HUES6 (cell line): ENCODE measurements around the gene ZNF775.

Source experiments
- H3K27ac ChIP-seq: 2 replicates; pipeline ENCODE4 v1.7.0; 2013; ENCODE audit warnings: low read depth, mild to moderate bottlenecking, low read length, inconsistent platforms
- H3K27me3 ChIP-seq: 2 replicates; pipeline ENCODE4 v1.6.1; 2013; ENCODE audit warnings: low read length; ENCODE audit not compliant: control insufficient read depth, insufficient read depth
- H3K36me3 ChIP-seq: 2 replicates; pipeline ENCODE4 v1.6.1; 2013; ENCODE audit warnings: low read length; ENCODE audit not compliant: control insufficient read depth, insufficient read depth
- H3K4me1 ChIP-seq: 2 replicates; pipeline ENCODE4 v1.6.1; 2013; ENCODE audit warnings: low read length; ENCODE audit not compliant: control insufficient read depth, insufficient read depth
- H3K4me3 ChIP-seq: 2 replicates; pipeline ENCODE4 v1.5.1; 2013; ENCODE audit warnings: low read depth, low read length
- H3K9ac ChIP-seq: one replicate; pipeline ENCODE4 v1.6.1; 2013; ENCODE audit warnings: mild to moderate bottlenecking, low read length
- H3K9me3 ChIP-seq: 2 replicates; pipeline ENCODE4 v1.6.1; 2013; ENCODE audit warnings: low read depth, low read length; ENCODE audit not compliant: control insufficient read depth, insufficient read depth

ZNF775 gene

GRCh38 chr7:150397346-150398107, 18.4 kb downstream of the ZNF775 start:
- H3K9ac ChIP-seq, result no peak overlapping the region
- no peak overlapping the region for H3K27ac ChIP-seq
- no peak overlapping the region for H3K4me3 ChIP-seq
- no peaks in the 10 kb centered on the region for H3K27me3 ChIP-seq
- H3K9me3 ChIP-seq, result no peaks in the 10 kb centered on the region
- H3K36me3 ChIP-seq, result peaks cover 21% of the 10 kb centered on the region
- peaks cover 68% of the 10 kb centered on the region for H3K4me1 ChIP-seq

DNA sequence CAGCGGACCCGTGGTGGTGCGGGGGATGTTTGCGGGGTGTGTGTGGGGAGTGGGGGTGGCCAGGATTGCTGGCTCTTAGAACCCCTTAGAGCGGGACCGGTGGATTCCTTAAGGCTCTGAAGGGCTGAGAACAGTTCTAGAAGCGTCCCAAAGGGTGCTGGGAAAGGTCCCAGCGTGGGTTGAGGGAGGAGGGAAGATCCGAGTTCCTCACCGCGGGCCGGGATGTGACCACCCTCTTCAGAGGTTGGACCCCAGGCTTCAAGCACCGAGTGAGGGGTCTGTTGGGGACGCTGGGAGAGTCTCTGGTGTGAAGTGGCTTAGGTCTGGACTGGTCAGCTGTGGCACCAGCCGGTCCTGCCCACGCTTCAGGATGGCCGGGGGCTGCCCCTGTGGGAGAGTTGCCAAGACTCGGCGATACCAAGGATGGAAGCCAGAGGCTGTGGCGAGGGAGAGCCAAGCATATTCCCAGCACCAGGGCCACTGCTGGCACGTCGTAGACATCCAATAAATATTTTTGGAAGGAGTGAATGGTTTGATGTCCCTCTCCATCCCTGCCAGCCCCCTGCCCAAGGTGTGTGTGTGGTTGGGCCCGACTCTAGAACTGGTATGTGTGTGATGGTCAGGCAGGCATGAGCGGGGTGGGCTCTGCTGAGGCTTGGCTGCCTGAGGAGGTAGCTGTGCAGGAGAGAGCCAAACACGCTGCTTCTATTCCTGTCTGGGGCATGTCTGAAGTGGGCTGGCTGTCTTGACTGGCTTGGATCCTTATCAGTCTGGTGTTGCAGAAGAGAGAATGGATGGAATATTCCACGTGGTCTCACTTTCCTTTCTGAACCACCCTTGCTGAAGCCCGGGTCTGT, 19.2 kb downstream of the ZNF775 start:
- H3K4me1 ChIP-seq, result peaks cover 72% of the 10 kb centered on the region
- no peaks in the 10 kb centered on the region for H3K9me3 ChIP-seq
- H3K9ac ChIP-seq, result no peak overlapping the region
- H3K4me3 ChIP-seq, result no peak overlapping the region
- peaks cover 21% of the 10 kb centered on the region for H3K36me3 ChIP-seq
- H3K27ac ChIP-seq, result 0 out of 2 replicates have a peak overlapping the region, but pooled peaks have one; percentile 18
- H3K27me3 ChIP-seq, result no peaks in the 10 kb centered on the region

GRCh38 chr7:150398965-150399320, 19.8 kb downstream of the ZNF775 start:
- H3K27ac ChIP-seq, result 0 out of 2 replicates have a peak overlapping the region, but pooled peaks have one; percentile 18
- H3K4me1 ChIP-seq, result peaks cover 73% of the 10 kb centered on the region
- H3K9ac ChIP-seq, result no peak overlapping the region
- H3K36me3 ChIP-seq, result peaks cover 21% of the 10 kb centered on the region
- H3K27me3 ChIP-seq, result no peaks in the 10 kb centered on the region
- H3K9me3 ChIP-seq, result no peaks in the 10 kb centered on the region
- no peak overlapping the region for H3K4me3 ChIP-seq

GRCh38 chr7:150399421-150400007, 20.4 kb downstream of the ZNF775 start:
- Histone ChIP-seq H3K36me3 (peaks cover 21% of the 10 kb centered on the region), H3K9ac (peak overlapping the region; percentile 70), H3K27me3 (no peaks in the 10 kb centered on the region), H3K9me3 (no peaks in the 10 kb centered on the region), H3K27ac (peak overlapping the region; percentile 96), H3K4me1 (peaks cover 74% of the 10 kb centered on the region), H3K4me3 (peak overlapping the region; percentile 19; the same call in 1 of the 2 replicates)

DNA sequence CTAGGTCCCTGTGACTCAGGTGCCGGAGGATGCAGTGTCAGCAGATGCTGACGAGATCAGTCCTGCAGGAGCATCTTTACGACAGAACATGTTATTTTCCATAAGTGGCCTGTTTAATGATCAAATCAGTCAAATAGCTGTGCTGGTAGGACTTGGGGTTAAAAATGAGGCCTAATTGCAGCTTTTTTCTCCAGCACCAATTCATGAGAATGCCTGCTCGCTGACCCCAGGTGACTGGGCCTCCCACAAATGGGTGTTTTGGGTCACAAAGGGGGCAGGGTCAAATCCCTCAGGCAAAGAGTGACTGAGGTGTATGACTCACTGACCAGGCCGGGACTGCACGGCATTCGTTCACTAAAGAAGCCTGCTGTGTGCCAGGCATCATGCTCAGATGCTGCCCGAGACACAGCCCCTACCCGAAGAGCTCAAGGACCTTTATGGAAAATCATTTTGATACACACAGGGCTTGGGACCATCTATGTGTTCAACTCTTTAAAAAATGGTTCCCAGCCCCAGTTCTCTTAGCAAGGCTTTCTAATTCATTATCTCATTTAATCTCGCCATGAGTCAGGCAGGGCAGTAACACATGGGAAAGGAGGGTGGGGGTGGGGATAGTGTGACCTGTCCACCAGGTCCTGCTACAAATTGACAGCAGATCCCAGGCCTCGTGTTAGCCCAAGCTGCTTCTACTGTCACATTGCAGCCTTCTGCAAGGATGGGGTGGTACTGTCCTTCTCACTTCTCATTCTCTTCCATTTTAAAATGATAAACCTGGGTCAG, 21.1 kb downstream of the ZNF775 start:
- no peaks in the 10 kb centered on the region for H3K9me3 ChIP-seq
- peak overlapping the region; percentile 96 for H3K27ac ChIP-seq
- peaks cover 73% of the 10 kb centered on the region for H3K4me1 ChIP-seq
- no peaks in the 10 kb centered on the region for H3K27me3 ChIP-seq
- H3K9ac ChIP-seq, result peak overlapping the region; percentile 70
- H3K4me3 ChIP-seq, result peak overlapping the region; percentile 19; the same call in 1 of the 2 replicates
- H3K36me3 ChIP-seq, result peaks cover 21% of the 10 kb centered on the region

DNA sequence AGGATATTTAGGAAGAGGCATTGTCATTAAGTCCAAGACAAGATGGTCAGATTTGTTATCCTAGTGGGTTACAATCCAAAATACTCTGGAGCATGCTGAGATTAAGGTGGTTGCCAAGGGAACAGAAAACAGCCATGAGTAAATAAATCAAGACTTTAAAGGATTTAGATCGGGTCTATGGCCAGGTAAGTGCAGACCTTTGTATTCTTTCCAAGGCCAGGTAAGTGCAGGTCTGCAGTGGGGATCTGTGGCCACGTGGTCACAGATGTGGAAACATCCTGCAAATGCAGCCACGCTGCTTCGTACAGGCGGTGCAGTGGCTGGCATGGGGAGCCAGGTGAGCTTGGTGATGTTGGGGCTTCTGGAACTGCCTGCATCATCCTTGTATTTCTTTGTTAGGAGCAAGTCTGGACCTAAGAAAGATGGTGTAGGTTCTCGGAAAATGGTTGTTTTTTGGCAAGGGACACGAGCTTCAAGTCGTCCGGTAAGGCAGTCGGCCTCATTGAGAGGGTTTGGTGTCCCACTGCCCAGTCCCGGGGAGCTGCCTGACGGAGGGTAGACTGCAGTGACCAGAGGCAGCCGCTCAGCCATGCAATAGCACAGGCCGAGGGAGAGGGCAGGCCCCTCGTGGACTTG, 21.8 kb downstream of the ZNF775 start:
- Histone ChIP-seq H3K4me1 (peaks cover 70% of the 10 kb centered on the region), H3K4me3 (no peak overlapping the region), H3K9me3 (no peaks in the 10 kb centered on the region), H3K36me3 (peaks cover 16% of the 10 kb centered on the region), H3K27me3 (no peaks in the 10 kb centered on the region), H3K27ac (peak overlapping the region; percentile 96), H3K9ac (peak overlapping the region; percentile 51)

DNA sequence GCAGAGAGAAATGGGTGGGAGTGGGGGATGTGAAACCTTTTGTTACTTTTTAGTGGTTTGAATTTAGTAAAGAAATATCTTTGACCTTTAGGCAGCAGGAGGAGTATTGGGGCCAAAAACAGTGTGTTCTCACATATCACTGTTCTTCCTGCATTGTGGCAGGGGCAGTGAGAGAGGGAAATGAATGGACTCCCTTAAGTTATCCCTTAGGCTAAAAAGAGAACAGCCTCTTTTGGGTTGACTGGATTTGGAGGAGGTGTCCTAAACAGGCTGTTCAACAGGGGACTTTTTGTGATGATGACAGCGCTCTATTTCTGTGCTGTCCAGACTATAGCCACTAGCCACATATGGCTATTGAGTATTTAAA, 22.3 kb downstream of the ZNF775 start:
- H3K9me3 ChIP-seq, result no peaks in the 10 kb centered on the region
- H3K9ac ChIP-seq, result peak overlapping the region; percentile 51
- peaks cover 74% of the 10 kb centered on the region for H3K4me1 ChIP-seq

GRCh38 chr7:150401861-150402631, 22.9 kb downstream of the ZNF775 start:
- Histone ChIP-seq H3K27ac (peak overlapping the region; percentile 96), H3K36me3 (peaks cover 9% of the 10 kb centered on the region), H3K4me3 (peak overlapping the region; percentile 13; the same call in 1 of the 2 replicates), H3K4me1 (peaks cover 81% of the 10 kb centered on the region), H3K9me3 (no peaks in the 10 kb centered on the region), H3K9ac (peak overlapping the region; percentile 82), H3K27me3 (no peaks in the 10 kb centered on the region)

More for the DNA sequence above, 22.3 kb downstream of the ZNF775 start:
- Histone ChIP-seq H3K27me3 (no peaks in the 10 kb centered on the region), H3K4me3 (no peak overlapping the region), H3K27ac (peak overlapping the region; percentile 96), H3K36me3 (peaks cover 13% of the 10 kb centered on the region)

DNA sequence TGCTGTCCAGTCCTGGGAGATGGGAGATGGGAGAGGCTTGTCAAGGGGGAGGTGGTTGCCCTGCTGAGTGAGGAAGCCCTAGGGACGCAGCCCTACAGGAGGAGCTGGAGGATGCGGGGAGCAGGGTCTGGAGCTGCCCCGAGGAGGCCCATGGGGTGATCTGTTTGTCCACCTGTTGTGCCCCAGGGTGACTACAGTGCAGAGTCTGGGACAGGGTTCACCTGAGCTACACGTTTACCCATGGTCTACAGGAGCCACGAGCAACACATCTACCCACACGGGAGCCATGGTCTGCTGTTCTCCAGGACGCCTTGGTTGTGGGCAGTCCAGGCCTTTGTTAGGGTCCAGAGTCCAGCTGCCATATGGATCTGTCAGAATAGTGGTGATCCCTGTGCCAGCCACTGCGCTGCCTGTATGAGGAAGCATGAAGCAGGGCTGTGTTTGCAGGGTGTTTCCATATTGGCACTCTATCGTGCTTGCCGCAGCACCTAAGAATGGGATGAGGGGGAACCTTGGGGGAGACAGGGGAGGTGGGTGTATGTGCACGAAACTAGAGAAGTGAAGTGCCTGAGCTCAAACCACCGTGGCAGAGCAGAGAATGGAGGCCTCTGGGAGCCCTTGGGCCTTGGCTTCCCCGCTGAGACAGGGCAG, 23.7 kb downstream of the ZNF775 start:
- peak overlapping the region; percentile 96 for H3K27ac ChIP-seq
- H3K9ac ChIP-seq, result peak overlapping the region; percentile 82
- H3K27me3 ChIP-seq, result no peaks in the 10 kb centered on the region
- peak overlapping the region; percentile 13; the same call in 1 of the 2 replicates for H3K4me3 ChIP-seq
- H3K9me3 ChIP-seq, result no peaks in the 10 kb centered on the region
- peaks cover 83% of the 10 kb centered on the region for H3K4me1 ChIP-seq
- H3K36me3 ChIP-seq, result peaks cover 7% of the 10 kb centered on the region
